T-helper 17 cell (primary cell): ENCODE data around the gene GLYR1. TPM values are rescaled to one million over a fixed set of nuclear protein-coding genes. Genes with fewer than 3 reads are reported as not detected.
A peak's percentile ranks its signal among the peaks of the same experiment; 100 is the strongest.

Experiments used
- ATAC-seq: fragments of 150-1000 bp; cut with Tn5 transposase; 2 replicates; pipeline ENCODE4 v1.10.0; 2021; ENCODE audit warnings: mild to moderate bottlenecking, moderate library complexity
- DNase-seq, 3 donors: peaks; one replicate each; pipeline versions ENCODE4 v3.0.0 to v3.0.0-alpha.2; 2020 to 2021
- H3K9me3 ChIP-seq: one replicate; pipeline ENCODE4 v1.7.0; 2013; ENCODE audit warnings: low read length, mild to moderate bottlenecking; ENCODE audit not compliant: control insufficient read depth, poor library complexity, severe bottlenecking
- H3K27ac Mint-ChIP-seq: one replicate; pipeline ENCODE4 v1.8.0; 2022; ENCODE audit warnings: mild to moderate bottlenecking, moderate library complexity, mixed read lengths
- H3K27me3 Mint-ChIP-seq: one replicate; pipeline ENCODE4 v1.8.0; 2022; ENCODE audit warnings: mixed read lengths
- H3K36me3 Mint-ChIP-seq: one replicate; pipeline ENCODE4 v1.8.0; 2022; ENCODE audit warnings: low read depth, mixed read lengths
- H3K4me1 Mint-ChIP-seq: one replicate; pipeline ENCODE4 v1.8.0; 2022; ENCODE audit warnings: mild to moderate bottlenecking, mixed read lengths
- H3K4me3 Mint-ChIP-seq: one replicate; pipeline ENCODE4 v1.8.0; 2022; ENCODE audit warnings: mild to moderate bottlenecking, moderate library complexity, mixed read lengths
- total RNA-seq, 4 donors: library from RNA in 2 of 4; stranded (reverse) in 2 of 4; gene quantifications; one replicate each; pipeline ENCODE4 v1.2.3 and lab custom pipeline; 2022 to 2026

Gene GLYR1
- total RNA-seq, 2 donors from 2014 or later = 91.9 to 108 TPM

- no peak for ATAC-seq
- H3K4me1 Mint-ChIP-seq = peaks cover 7% of the 10 kb centered on the region
- peak overlapping the region; percentile 85 for H3K27ac Mint-ChIP-seq
- peaks cover 15% of the 10 kb centered on the region for H3K36me3 Mint-ChIP-seq
- H3K27me3 Mint-ChIP-seq = no peaks in the 10 kb centered on the region
- no peak for DNase-seq
- no peaks in the 10 kb centered on the region for H3K9me3 ChIP-seq
- no peak overlapping the region for H3K4me3 Mint-ChIP-seq
These were observed 39.1 kb upstream of the GLYR1 start for GRCh38 chr16:4886151-4886550.

GRCh38 chr16:4884972-4885874, 38.1 kb upstream of the GLYR1 start:
- Mint-ChIP-seq H3K36me3 (peaks cover 15% of the 10 kb centered on the region), H3K27ac (peak overlapping the region; percentile 85), H3K27me3 (no peaks in the 10 kb centered on the region), H3K4me1 (peaks cover 7% of the 10 kb centered on the region), H3K4me3 (no peak overlapping the region)
- DNase-seq (no peak), ATAC-seq (no peak)
- H3K9me3 ChIP-seq = no peaks in the 10 kb centered on the region

DNA sequence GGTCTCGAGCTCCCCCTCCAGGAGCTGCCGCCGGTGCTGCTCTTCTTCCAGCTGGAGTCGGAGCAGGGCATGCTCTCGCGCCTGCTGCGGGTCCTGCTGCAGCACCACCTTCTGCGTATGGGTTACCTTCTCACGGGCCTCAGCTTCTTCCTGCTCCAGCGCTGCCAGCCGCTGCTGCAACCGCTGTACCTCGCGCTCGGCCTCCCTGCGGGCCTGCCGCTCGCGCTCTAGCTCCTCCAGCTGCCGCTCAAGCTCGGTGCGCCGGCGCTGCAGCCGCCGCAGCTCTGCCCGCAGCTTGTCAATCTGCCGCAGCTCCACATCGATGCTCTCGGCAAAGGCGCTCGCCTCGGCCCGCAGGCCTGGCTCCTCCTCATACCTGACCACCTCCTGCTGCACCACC, 37.1 kb upstream of the GLYR1 start:
- Mint-ChIP-seq H3K4me3 (no peak overlapping the region), H3K27me3 (no peaks in the 10 kb centered on the region), H3K36me3 (peaks cover 15% of the 10 kb centered on the region), H3K4me1 (peaks cover 7% of the 10 kb centered on the region), H3K27ac (peak overlapping the region; percentile 19)
- DNase-seq (no peak), ATAC-seq (no peak)
- no peaks in the 10 kb centered on the region for H3K9me3 ChIP-seq

DNA sequence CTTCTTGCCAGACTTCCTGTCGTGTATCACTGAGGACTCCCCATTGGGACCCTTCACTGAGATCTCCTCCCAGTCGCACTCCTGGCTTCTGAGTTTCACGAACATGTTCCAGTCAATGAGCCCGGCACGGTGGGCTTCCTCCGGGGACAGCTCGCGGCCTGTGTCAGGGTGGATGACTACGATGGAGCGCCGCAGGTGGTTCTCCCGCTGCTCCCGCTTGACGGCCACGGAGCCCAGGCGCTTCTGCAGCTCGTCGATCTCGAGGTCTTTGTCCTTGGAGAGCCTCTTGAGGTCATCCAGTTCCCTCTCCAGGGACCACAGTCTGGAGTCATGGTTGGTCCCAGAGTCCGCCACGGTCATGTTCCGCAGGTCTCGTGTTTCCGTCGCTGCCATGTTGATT, 36.4 kb upstream of the GLYR1 start:
- H3K36me3 Mint-ChIP-seq = peaks cover 15% of the 10 kb centered on the region
- no peaks in the 10 kb centered on the region for H3K27me3 Mint-ChIP-seq
- H3K27ac Mint-ChIP-seq = no peak overlapping the region
- ATAC-seq (no peak), DNase-seq (no peak)
- peaks cover 7% of the 10 kb centered on the region for H3K4me1 Mint-ChIP-seq
- no peaks in the 10 kb centered on the region for H3K9me3 ChIP-seq
- H3K4me3 Mint-ChIP-seq = no peak overlapping the region

DNA sequence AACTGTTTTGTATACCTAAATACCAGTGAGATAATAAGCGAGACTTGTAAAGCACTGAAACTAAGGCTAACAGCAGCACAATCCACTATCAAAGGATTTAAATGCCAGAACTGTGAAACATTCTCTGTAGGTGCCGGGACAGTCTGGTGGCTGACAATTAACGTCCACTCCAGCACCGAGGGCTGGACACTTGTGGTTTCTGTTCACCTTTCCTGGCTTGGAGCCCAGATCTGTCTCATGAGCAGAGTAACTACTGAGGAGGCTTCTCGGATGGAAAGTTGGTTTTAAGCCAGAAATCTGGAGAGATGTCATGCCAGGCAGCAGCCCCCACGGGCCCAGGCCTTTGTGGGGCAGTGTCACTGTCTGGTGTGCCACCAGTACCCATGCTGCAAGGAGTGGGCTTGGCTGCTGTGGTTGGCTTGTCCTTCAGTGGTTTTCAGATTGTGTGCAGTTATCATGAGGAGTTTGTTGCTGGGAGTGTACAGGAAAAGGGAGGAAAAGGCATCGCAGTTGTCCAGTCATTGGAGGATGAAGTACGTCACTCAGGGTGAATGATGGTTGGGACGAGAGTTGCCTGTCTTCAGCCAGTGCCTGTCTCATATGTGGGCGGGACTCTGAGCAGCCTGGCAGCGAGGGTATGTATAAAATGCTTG, 35.7 kb upstream of the GLYR1 start:
- no peak overlapping the region for H3K4me3 Mint-ChIP-seq
- H3K9me3 ChIP-seq = no peaks in the 10 kb centered on the region
- DNase-seq = no peak
- peaks cover 7% of the 10 kb centered on the region for H3K4me1 Mint-ChIP-seq
- peaks cover 15% of the 10 kb centered on the region for H3K36me3 Mint-ChIP-seq
- no peaks in the 10 kb centered on the region for H3K27me3 Mint-ChIP-seq
- no peak for ATAC-seq
- H3K27ac Mint-ChIP-seq = peak overlapping the region; percentile 80

DNA sequence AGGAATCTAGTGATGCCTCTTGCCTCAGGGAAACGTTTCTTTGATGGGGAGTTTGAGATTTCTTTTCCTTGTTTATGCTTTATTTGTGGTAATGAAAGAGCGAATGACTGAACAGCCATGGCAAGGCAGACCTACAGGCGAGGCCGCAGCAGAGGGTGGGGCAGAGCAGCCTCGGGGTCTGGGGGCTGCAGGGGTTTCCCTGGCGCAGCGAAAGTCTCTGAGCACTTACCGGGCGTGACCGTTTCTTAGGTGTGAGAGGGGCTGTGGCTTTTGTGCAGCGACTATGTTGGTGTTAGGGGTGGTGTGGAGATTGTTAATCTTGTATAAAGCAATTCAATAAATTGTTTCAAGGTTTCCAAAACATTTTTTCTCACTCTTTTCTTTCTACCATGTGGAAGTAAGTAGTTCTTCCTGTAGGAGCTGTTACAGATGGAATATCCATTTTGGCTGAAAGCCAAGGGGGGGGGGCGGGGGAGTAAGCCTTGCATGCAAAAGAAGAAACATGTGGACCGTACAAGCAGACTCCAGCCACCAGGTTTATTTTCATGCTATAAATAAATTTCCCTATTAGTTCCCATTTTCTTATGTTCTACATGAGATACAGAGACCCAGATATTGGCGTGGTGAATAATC, 35.0 kb upstream of the GLYR1 start:
- no peak for DNase-seq
- no peak for ATAC-seq
- Mint-ChIP-seq H3K27me3 (no peaks in the 10 kb centered on the region), H3K27ac (peak overlapping the region; percentile 80), H3K36me3 (peaks cover 17% of the 10 kb centered on the region), H3K4me3 (peak overlapping the region; percentile 28), H3K4me1 (peaks cover 7% of the 10 kb centered on the region)
- H3K9me3 ChIP-seq = no peaks in the 10 kb centered on the region

- H3K36me3 Mint-ChIP-seq = peaks cover 12% of the 10 kb centered on the region
- ATAC-seq (no peak), DNase-seq (no peak)
- no peak overlapping the region for H3K4me3 Mint-ChIP-seq
- no peaks in the 10 kb centered on the region for H3K9me3 ChIP-seq
- H3K27ac Mint-ChIP-seq = no peak overlapping the region
- H3K27me3 Mint-ChIP-seq = no peaks in the 10 kb centered on the region
- peaks cover 3% of the 10 kb centered on the region for H3K4me1 Mint-ChIP-seq
These were observed 33.0 kb upstream of the GLYR1 start for GRCh38 chr16:4880006-4880580.

- no peak overlapping the region for H3K27ac Mint-ChIP-seq
- peaks cover 6% of the 10 kb centered on the region for H3K36me3 Mint-ChIP-seq
- no peak overlapping the region for H3K4me3 Mint-ChIP-seq
- no peak for DNase-seq
- ATAC-seq = no peak
- H3K9me3 ChIP-seq = no peaks in the 10 kb centered on the region
- H3K27me3 Mint-ChIP-seq = no peaks in the 10 kb centered on the region
- no peaks in the 10 kb centered on the region for H3K4me1 Mint-ChIP-seq
These were observed 32.0 kb upstream of the GLYR1 start for GRCh38 chr16:4879049-4879448.

- Mint-ChIP-seq H3K36me3 (peaks cover 6% of the 10 kb centered on the region), H3K4me1 (no peaks in the 10 kb centered on the region), H3K27ac (no peak overlapping the region), H3K4me3 (no peak overlapping the region), H3K27me3 (no peaks in the 10 kb centered on the region)
- no peaks in the 10 kb centered on the region for H3K9me3 ChIP-seq
- DNase-seq (no peak), ATAC-seq (no peak)
These were observed 30.2 kb upstream of the GLYR1 start for GRCh38 chr16:4877380-4877685.

DNA sequence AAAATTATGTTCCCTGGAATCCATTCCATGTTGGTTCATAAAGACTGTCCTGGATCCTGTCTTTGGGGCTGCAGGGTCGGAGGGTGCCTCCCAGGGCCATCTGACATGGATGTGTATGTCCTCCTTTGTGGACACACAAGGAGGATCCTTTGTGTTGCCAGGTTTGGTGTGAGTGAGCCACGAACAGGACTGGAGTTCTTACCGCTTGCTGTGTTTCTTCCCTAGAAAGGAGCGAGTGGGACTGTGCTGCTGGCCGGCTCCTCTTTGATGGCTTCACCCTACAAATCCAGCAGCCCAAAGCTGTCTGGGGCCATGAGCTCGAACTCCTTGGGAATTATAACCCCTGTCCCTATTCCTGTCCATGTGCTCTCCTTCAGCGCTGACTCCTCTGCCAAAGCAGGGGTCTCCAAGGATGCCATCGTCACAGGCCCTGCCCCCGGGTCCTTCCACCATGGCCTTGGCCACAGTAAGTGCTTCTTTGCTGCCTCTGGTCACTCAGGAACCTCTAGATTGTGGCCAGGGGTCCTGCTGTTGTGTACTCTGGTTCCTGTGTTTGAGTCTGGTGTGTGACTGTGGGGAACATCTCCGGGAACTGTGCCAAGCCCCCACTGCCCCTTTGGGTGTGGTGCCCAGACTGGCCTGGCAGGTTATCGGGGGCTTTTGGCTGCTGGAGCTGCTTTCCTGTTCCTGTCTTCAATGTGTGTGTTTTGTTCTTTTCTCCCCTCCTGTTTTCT, 29.7 kb upstream of the GLYR1 start:
- peaks cover 8% of the 10 kb centered on the region for H3K36me3 Mint-ChIP-seq
- ATAC-seq = no peak

GRCh38 chr16:4874666-4875065, 27.6 kb upstream of the GLYR1 start:
- Mint-ChIP-seq H3K27ac (no peak overlapping the region), H3K27me3 (no peaks in the 10 kb centered on the region), H3K4me1 (peaks cover 6% of the 10 kb centered on the region), H3K36me3 (peaks cover 12% of the 10 kb centered on the region), H3K4me3 (peak overlapping the region; percentile 31)
- DNase-seq = no peak
- no peak for ATAC-seq
- no peaks in the 10 kb centered on the region for H3K9me3 ChIP-seq

More for the DNA sequence above, 29.7 kb upstream of the GLYR1 start:
- Mint-ChIP-seq H3K4me1 (no peaks in the 10 kb centered on the region), H3K27ac (no peak overlapping the region), H3K27me3 (no peaks in the 10 kb centered on the region), H3K4me3 (peak overlapping the region; percentile 21)
- no peak for DNase-seq
- no peaks in the 10 kb centered on the region for H3K9me3 ChIP-seq

GRCh38 chr16:4873091-4873490, 26.0 kb upstream of the GLYR1 start:
- Mint-ChIP-seq H3K36me3 (peaks cover 19% of the 10 kb centered on the region), H3K4me3 (no peak overlapping the region), H3K4me1 (peaks cover 9% of the 10 kb centered on the region), H3K27me3 (no peaks in the 10 kb centered on the region), H3K27ac (no peak overlapping the region)
- no peak for ATAC-seq
- H3K9me3 ChIP-seq = no peaks in the 10 kb centered on the region
- DNase-seq = no peak

DNA sequence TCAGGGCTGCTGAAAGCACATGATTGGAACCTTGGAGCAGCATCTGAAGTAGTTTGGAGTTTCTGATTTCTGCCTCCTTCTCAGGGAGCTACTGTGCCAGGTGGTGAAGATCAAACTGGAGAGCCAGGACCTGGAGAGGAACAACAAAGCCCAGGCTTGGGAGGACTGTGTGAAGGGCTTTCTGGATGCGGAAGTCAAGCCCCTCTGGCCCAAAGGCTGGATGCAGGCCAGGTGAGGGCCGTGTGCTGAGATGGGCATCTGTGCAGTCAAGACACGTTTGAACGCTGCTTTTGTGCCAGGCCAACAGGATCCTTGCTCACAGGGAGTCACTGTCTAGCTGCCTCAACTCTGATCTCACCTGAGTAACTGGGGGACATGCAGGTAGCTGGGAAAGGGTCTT, 24.0 kb upstream of the GLYR1 start:
- no peaks in the 10 kb centered on the region for H3K9me3 ChIP-seq
- DNase-seq = no peak
- Mint-ChIP-seq H3K4me3 (no peak overlapping the region), H3K27ac (no peak overlapping the region), H3K36me3 (peaks cover 20% of the 10 kb centered on the region), H3K27me3 (no peaks in the 10 kb centered on the region), H3K4me1 (peaks cover 17% of the 10 kb centered on the region)
- no peak for ATAC-seq
